GM18511 (cell line): ENCODE data around the gene CNN1.

Experiments
- ATAC-seq: cut with Tn5 transposase; IDR thresholded peaks from one replicate; pipeline ENCODE4 v1.9.1; 2021; ENCODE audit warnings: mild to moderate bottlenecking, moderate library complexity; ENCODE audit not compliant: unreplicated experiment

The CNN1 gene

GRCh38 chr19:11538232-11539036 is at the start of gene CNN1:
TSS of gene CNN1 (plus strand) at chr19:11538851. CDS start at chr19:11538928, 77 bp downstream.
- ATAC-seq = no peak

DNA sequence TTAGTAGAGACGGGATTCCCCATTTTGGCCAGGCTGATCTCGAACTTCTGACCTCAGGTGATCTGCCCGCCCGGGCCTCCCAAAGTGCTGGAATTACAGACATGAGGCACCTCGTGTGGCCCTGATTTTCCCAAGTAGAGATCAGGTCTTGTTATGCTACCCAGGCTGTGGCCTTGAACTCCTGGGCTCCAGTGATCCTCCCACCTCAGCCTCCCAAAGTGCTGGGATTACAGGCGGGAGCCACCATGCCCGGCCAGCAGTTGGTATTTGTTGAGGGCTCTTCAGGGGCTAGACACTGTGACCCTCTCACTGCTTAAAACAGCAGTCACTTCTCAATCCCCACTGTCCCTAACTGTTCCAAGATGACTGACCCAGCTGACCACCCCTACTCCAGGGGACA is 49.3 kb upstream of the CNN1 start:
- ATAC-seq = no peak

DNA sequence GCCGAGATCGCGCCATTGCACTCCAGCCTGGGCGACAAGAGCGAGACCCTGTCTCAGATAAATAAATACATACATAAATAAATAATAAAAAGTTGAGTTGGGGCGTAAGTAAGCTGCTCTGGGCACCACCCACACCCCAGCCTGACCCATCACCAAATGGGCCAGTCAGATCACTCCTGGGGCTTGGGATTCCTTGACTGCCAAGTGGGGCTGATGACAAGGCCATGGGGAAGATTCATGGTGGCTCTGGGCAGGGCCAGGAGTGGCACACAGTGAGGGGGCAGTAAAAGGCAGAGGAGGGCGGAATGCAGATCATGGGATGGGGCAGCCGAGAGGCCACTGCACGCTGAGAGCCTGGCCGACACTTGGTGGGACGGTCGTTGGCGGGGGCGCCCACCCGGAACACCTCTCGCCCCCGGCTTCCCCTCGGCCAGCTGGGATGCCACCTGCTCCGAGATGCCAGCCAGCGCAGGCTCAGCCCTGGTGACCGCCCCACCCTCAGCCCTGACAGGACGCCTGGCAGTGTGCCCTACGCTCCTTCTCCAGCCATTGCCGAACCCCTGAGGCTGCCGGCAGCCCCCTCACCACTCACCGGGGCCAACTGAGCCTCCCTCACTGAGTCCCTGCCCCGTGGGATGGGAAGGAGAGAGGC is 43.9 kb upstream of the CNN1 start:
- no peak for ATAC-seq

DNA sequence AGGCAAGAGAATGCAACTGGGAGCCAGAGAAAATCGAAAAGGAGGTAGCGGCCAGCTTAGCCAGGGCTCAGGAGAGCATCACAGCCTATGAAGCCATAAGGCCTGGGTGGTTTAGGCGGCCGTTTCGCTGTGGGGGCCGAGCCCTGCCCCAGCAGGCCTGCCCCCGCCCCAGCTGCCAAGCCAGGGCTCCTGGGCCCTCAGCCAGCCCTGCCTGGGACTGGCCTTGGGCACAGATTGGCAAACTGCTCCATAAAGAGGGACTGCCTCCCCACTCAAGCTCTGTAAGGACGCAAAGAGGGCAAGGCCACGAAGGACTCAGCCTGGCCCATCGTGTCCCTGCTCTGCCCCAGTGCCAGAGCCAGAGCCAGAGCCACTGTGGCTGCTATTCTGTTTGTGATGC is 43.2 kb upstream of the CNN1 start:
- ATAC-seq = no peak

DNA sequence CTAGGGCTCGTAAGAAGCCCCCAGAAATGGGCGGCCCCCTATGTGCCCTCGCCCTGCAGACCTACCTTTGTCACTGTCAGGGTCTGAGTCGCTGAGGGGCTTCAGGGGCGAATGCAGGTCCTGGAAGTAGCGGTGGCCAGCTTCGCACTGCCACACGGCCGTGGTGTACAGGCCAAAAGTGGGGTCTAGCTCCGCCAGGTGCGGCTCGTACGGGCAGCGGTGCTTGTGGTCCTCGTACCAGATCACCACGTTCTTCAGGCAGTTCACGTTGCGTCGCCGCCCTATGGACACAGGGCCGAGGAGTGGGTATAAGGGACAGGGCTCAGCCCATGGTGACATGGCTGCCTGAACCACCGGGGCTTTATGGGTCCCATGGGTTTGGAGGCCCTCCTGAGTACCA is 42.8 kb upstream of the CNN1 start:
- no peak for ATAC-seq

GRCh38 chr19:11496391-11497163 is 42.1 kb upstream of the CNN1 start:
- ATAC-seq = no peak

DNA sequence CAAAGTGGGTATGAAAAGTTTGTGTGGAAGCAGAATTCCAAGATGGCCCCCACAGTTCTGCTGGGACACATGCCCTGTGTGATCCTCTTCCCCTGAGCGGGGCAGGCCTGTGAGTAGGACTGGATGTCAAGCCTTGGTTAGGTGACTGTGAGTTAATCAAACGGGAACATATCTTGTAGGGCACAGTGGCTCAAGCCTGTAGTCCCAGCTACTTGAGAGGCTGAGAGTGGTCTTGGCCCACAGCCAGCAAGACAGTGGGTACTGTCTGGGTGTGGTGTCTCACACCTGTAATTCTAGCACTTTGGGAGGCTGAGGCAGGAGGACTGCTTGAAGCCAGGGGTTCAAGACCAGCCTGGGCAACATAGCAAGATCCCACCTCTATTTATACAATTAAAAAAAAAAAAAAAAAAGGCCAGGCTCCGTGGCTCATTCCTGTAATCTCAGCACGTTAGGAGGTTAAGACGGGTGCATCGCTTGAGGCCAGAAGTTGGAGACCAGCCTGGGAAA is 39.4 kb upstream of the CNN1 start:
- no peak for ATAC-seq

- ATAC-seq = no peak
These were observed 38.7 kb upstream of the CNN1 start for GRCh38 chr19:11499890-11500420.

DNA sequence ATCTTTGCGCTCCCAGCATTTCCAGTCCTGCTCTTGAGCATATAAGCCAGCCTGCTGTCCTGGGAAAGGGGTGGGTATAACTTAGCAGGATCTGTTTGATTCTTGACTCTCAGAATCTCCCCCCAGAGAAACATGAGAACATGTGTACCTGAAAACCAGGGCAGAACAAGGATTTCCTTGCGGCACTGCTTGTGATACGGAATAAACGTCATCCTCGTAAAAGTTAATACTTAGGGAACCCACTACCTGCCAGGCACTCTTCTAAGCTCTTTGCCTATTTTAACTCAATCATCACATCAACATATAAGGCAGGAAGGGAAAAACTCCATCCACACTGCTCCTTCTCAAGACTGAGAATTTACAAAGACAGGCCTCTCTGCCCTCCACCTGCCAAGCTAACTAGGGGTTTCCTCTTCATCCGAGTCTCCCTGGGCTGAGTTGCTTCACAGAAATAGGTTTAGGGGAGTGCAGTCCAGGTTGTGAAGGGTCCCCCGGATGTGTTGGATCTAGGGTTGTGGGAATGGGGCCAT is 34.1 kb upstream of the CNN1 start:
- no peak for ATAC-seq

DNA sequence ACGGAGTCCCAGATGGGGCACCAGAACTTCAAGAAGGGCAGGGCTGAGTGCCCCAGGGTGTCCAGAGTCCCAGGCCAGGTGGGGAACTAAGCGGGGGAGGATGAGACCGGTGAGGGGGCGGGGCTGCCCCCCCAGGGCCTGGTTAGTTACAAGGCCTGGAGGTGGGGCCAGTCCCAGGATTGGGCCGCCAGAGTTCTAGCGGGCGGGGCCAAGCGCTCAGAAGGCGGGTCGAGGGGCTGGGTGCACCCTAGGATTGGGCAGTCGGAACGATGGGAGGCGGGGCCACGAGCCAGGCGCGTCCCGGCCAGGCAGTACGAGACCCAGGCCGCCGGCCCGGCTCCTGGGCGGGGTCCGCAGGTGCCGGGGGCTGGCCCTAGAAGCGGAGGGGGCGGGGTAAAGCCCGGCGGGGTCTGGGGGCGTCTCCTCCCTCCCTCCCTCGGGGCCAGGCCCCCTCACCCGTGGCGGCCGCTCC is 33.6 kb upstream of the CNN1 start:
- ATAC-seq = peak; percentile 91

GRCh38 chr19:11505504-11506100 is 33.0 kb upstream of the CNN1 start, which contains the start of gene ZNF653:
TSS of gene ZNF653 (minus strand) at chr19:11505839. CDS start at chr19:11505786, 53 bp downstream.
- peak; percentile 66 for ATAC-seq

GRCh38 chr19:11506101-11506555 is 32.5 kb upstream of the CNN1 start:
- no peak for ATAC-seq

DNA sequence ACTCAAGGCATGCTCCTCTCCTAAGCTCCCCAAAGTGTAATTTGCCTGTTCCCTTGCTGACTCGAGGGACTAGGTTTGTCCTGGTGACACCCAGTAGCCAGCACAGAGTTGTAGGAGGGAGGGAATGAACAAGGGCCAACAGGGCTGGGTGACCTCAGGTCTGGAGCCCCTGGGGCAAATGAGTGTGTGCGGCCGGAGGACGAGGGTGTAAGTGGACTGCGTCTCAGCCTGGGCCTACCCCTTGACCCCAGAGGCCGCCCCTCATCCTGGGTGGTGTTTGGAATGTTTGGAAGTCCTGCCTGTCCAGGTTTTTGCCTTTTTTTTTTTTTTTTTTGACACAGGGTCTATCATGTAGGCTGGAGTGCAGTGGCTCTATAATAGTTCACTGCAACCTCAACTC is 31.7 kb upstream of the CNN1 start:
- no peak for ATAC-seq

- ATAC-seq = no peak
These were observed 31.1 kb upstream of the CNN1 start for GRCh38 chr19:11507370-11508078.

GRCh38 chr19:11510444-11510843 is 28.2 kb upstream of the CNN1 start:
- no peak for ATAC-seq

DNA sequence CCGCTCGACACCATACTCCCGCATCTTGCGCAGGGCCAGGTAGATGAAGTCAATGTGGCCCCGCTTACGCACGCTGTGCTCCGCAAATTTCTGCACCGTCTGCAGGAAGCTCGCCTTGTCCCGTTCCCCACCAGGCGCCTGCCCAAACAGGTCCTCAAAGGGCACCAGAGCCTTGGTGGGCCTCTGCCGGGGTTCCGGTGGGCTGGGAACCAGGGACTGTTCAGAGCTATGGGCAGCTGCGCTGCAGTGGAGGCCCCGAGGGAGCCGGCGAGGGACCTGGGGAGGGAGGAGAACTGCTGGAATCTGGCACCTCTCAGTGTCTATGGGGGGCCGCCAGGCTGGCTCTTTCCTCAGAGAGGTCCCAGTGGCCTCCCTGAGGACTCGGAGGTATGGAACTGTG is 24.7 kb upstream of the CNN1 start:
- no peak for ATAC-seq

- ATAC-seq = no peak
These were observed 19.5 kb upstream of the CNN1 start for GRCh38 chr19:11519138-11519537.

DNA sequence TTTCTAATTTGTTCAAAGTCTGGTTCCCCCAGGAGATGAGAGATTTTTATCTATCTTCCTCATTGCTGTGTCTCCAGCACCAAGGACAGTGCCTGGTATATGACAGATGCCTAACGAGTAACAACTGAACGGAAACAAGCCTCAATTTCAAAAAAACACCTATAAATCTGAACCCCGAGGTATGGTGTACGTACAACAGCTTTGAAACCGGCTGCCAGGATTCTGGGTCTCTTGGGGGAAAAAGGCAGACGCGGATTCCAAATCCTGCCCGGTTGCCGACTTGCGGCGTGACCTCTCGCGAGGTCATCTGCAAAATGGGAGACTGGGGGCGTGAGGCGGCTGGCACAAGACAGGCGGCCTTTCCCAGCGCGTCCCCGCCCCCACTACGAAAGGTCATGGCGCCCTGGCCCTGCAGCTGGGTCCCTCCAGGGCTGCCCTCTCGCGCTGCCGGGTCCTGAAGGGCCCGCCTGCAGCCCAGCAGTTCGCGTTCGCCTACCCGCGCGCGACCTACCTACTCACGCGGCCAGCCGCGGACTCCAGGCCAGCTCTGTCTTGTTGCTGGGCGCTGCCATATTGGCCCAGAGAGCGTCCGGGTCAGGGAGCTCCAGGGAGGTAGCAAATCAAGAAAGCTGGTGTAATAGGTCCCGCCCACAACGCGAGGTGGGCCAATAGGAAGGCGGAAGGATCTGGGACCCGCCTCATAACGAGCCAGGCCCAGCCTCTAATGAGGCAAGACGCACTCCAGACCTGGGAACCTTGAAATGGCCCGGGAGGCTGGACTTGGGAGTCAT is 9.9 kb upstream of the CNN1 start, which contains the start of gene ECSIT:
TSS of gene ECSIT (minus strand) at position 584 of the 791 bp plus-strand sequence. CDS start 9,964 bp downstream, outside the sequence.
- peak; percentile 96 for ATAC-seq

- ATAC-seq = no peak
These were observed 8.2 kb upstream of the CNN1 start for GRCh38 chr19:11530432-11530831.
